OCI-LY7 (cell line): ENCODE results near the gene INSIG1. TPM values are rescaled to one million over a fixed set of nuclear protein-coding genes. Genes with fewer than 3 reads are reported as not detected.

Experiments
- BruUV-seq: library from RNA; stranded (reverse); fragments of 400-500 nt; replicated peaks from 2 replicates; lab custom pipeline; 2021; lab: Mats Ljungman, UMichigan
- CTCF ChIA-PET: fragments of 300-600 bp; sonication (Branson Sonifier 250); formaldehyde crosslinking; loops from one replicate; lab custom pipeline; 2022; ENCODE audit warnings: antibody characterized with exemption; ENCODE audit not compliant: unreplicated experiment; lab: Charles Lee
- POLR2A ChIA-PET: fragments of 300-600 bp; sonication (Branson Sonifier 250); formaldehyde crosslinking; loops from one replicate; lab custom pipeline; 2022; ENCODE audit warnings: antibody characterized with exemption; lab: Charles Lee
- DNase-seq: peaks from one replicate; pipeline ENCODE4 v3.0.0-alpha.2; 2015; ENCODE audit warnings: low spot score
- H2AFZ ChIP-seq: fragments of 200-600 bp; sonication (generic), shearing (Covaris generic); 2 replicates; pipeline ENCODE4 v1.6.1; 2014; ENCODE audit warnings: mild to moderate bottlenecking, antibody characterized with exemption, low read length, moderate library complexity
- H3K27ac ChIP-seq: fragments of 200-600 bp; sonication (generic); 2 replicates; pipeline ENCODE4 v1.5.1; 2014; ENCODE audit warnings: mixed run types, low read depth, mild to moderate bottlenecking, moderate library complexity, low read length, inconsistent platforms; ENCODE audit not compliant: poor library complexity, severe bottlenecking
- H3K36me3 ChIP-seq: fragments of 200-600 bp; sonication (generic); 2 replicates; pipeline ENCODE4 v1.6.1; 2014; ENCODE audit warnings: mild to moderate bottlenecking, antibody characterized with exemption, low read length, moderate library complexity, mixed read lengths; ENCODE audit not compliant: insufficient read depth
- H3K4me1 ChIP-seq: fragments of 200-600 bp; sonication (generic); 2 replicates; pipeline ENCODE4 v1.5.1; 2014; ENCODE audit warnings: mild to moderate bottlenecking, low read length; ENCODE audit not compliant: insufficient read depth, poor library complexity, severe bottlenecking
- H3K4me2 ChIP-seq: fragments of 200-600 bp; sonication (generic); 2 replicates; pipeline ENCODE4 v1.6.1; 2014; ENCODE audit warnings: mild to moderate bottlenecking, low read length
- H3K4me3 ChIP-seq: fragments of 200-600 bp; sonication (generic); 2 replicates; pipeline ENCODE4 v1.5.1; 2014; ENCODE audit warnings: mild to moderate bottlenecking, low read depth, low read length; ENCODE audit not compliant: poor library complexity, severe bottlenecking
- H3K79me2 ChIP-seq: fragments of 200-600 bp; sonication (generic); 2 replicates; pipeline ENCODE4 v1.6.1; 2016; ENCODE audit warnings: low read depth, mild to moderate bottlenecking, low read length, moderate library complexity, mixed read lengths; ENCODE audit not compliant: insufficient read depth
- H3K9me2 ChIP-seq: fragments of 200-600 bp; sonication (generic); 2 replicates; pipeline ENCODE4 v1.6.1; 2016; ENCODE audit warnings: mild to moderate bottlenecking, low read length, mixed read lengths; ENCODE audit not compliant: insufficient read depth
- H3K9me3 ChIP-seq: fragments of 200-600 bp; sonication (generic); 2 replicates; pipeline ENCODE4 v1.6.1; 2014; ENCODE audit warnings: mild to moderate bottlenecking, mixed run types, low read length, mixed read lengths
- H4K20me1 ChIP-seq: fragments of 200-600 bp; sonication (generic); 2 replicates; pipeline ENCODE4 v1.6.1; 2014; ENCODE audit warnings: mild to moderate bottlenecking, antibody characterized with exemption, low read length, moderate library complexity, mixed read lengths; ENCODE audit not compliant: insufficient read depth
- EZH2phosphoT487 ChIP-seq: fragments of 200-600 bp; sonication (generic); IDR thresholded peaks from 2 replicates; pipeline ENCODE4 v1.6.1; 2018; ENCODE audit warnings: low read depth, borderline replicate concordance, mild to moderate bottlenecking, mixed run types, antibody characterized with exemption, low read length, moderate library complexity, mixed read lengths
- intact Hi-C: fragments of 100-400 bp; cut with micrococcal nuclease; formaldehyde crosslinking; loops from one replicate; pipeline ENCODE4 v1.10.0; 2022; ENCODE audit not compliant: unreplicated experiment
- total RNA-seq, 2 experiments: library from RNA; depleted of rRNA in 1 of 2; stranded (reverse); fragments of >200 nt in 1 of 2; shearing (Covaris generic) in 1 of 2; gene quantifications; 2 replicates each; pipeline ENCODE4 v1.2.3, GENCODE V29; 2014 to 2022
- TF ChIP-seq, protein P1 (sequence below): fragments of 200-600 bp; sonication (generic); conservative IDR thresholded peaks from 2 replicates; pipeline ENCODE4 v1.5.1; 2014; ENCODE audit warnings: mild to moderate bottlenecking, antibody characterized with exemption, low read length, moderate library complexity, mixed read lengths

Gene INSIG1
- total RNA-seq, 2 experiments from 2014 or later, result 122 to 164 TPM

DNA sequence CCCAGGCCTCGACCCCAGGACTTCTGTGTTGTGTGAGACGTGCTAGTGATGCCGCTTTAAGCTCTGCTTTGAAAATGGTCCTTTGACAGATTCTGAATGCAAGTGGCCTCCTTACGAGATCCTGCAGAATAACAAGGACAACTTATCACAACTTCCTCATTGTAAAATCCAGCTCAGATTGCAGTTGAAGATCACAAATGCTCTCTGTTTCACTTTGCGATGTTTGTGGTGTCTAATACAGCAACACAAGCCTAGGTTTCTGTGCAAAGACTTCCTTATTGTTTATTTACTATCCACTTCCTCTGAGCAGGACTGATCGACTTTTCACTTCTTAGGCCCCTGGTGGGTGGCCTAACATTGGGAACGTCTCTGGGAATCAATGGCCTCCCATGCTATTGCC lies 31.7 kb upstream of the INSIG1 start:
- H4K20me1 ChIP-seq, result no peaks in the 10 kb centered on the region
- H3K9me3 ChIP-seq, result no peaks in the 10 kb centered on the region
- no peak overlapping the region for H3K4me3 ChIP-seq
- no peaks in the 10 kb centered on the region for H3K79me2 ChIP-seq
- ChIA-PET CTCF (no interaction called here), POLR2A (no interaction called here)
- no peak overlapping the region for H2AFZ ChIP-seq
- no peaks in the 10 kb centered on the region for H3K9me2 ChIP-seq
- TF ChIP-seq EZH2phosphoT487, result no peak
- TF ChIP-seq, protein P1, sequence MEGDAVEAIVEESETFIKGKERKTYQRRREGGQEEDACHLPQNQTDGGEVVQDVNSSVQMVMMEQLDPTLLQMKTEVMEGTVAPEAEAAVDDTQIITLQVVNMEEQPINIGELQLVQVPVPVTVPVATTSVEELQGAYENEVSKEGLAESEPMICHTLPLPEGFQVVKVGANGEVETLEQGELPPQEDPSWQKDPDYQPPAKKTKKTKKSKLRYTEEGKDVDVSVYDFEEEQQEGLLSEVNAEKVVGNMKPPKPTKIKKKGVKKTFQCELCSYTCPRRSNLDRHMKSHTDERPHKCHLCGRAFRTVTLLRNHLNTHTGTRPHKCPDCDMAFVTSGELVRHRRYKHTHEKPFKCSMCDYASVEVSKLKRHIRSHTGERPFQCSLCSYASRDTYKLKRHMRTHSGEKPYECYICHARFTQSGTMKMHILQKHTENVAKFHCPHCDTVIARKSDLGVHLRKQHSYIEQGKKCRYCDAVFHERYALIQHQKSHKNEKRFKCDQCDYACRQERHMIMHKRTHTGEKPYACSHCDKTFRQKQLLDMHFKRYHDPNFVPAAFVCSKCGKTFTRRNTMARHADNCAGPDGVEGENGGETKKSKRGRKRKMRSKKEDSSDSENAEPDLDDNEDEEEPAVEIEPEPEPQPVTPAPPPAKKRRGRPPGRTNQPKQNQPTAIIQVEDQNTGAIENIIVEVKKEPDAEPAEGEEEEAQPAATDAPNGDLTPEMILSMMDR, result no peak
- BruUV-seq, result no TSS peak
- intact Hi-C loops, result no loop called here
- no peak overlapping the region for H3K27ac ChIP-seq
- H3K4me2 ChIP-seq, result no peak overlapping the region
- no peak for DNase-seq
- no peaks in the 10 kb centered on the region for H3K36me3 ChIP-seq
- no peaks in the 10 kb centered on the region for H3K4me1 ChIP-seq

DNA sequence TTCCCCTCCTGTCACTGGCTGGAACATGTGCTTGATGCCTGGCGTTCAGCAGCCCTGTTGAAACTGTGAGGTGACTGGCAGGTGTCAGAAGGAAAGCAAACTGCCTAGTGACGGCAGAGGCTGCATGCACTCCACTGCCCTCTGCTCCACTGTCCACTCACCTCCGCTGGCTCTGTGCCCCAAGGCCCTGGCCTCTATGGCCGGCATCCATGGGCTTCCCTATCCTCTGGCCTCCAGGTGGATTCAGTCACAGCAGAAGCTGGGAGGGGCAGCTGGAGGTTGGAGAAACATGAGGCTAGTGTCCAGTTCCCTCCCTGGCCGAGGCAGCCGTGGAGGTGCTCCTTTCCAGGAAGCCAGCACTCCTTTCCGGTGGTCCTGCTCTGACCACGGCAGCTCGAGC lies 31.2 kb upstream of the INSIG1 start:
- H3K79me2 ChIP-seq, result no peaks in the 10 kb centered on the region
- H3K9me3 ChIP-seq, result no peaks in the 10 kb centered on the region
- no peak overlapping the region for H2AFZ ChIP-seq
- CTCF ChIA-PET, result no interaction called here
- POLR2A ChIA-PET, result interaction anchor here (0.7 kb wide), 1 partner anchor 38 kb away, joined by 3 read pairs; no protein-coding TSS in a partner anchor
- H3K36me3 ChIP-seq, result no peaks in the 10 kb centered on the region
- intact Hi-C loops, result no loop called here
- no peak overlapping the region for H3K4me3 ChIP-seq
- TF ChIP-seq, protein P1, result no peak
- no peak for TF ChIP-seq EZH2phosphoT487
- DNase-seq, result no peak
- H3K4me2 ChIP-seq, result no peak overlapping the region
- H3K4me1 ChIP-seq, result no peaks in the 10 kb centered on the region
- no peaks in the 10 kb centered on the region for H3K9me2 ChIP-seq
- BruUV-seq, result no TSS peak
- H4K20me1 ChIP-seq, result no peaks in the 10 kb centered on the region
- H3K27ac ChIP-seq, result no peak overlapping the region

DNA sequence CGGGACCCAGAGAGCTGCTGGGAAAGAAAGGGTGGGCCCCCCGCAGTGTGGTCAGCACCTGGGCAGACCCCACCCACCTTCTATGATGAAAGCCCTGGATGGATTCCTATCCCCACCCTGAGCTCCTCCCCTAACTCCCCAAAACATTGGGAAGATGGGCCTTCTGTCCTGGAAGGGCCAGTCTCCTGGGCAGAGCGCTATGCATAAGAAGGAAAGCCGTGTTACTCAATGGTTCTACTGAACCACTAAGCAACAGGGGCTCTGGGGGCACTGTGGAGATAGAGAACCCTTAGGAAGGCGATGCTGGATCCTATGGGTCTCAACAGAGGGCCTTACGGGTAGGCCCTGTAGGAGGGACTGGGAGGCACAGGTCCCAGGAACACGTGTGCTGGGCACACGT lies 30.7 kb upstream of the INSIG1 start:
- Histone ChIP-seq H3K4me1 (no peaks in the 10 kb centered on the region), H3K4me3 (no peak overlapping the region), H3K4me2 (no peak overlapping the region), H3K9me3 (no peaks in the 10 kb centered on the region), H3K27ac (no peak overlapping the region), H2AFZ (no peak overlapping the region), H3K79me2 (no peaks in the 10 kb centered on the region), H3K36me3 (no peaks in the 10 kb centered on the region), H4K20me1 (no peaks in the 10 kb centered on the region), H3K9me2 (no peaks in the 10 kb centered on the region)
- no TSS peak for BruUV-seq
- ChIA-PET CTCF (no interaction called here), POLR2A (interaction anchor here (0.7 kb wide), 1 partner anchor 39 kb away, joined by 3 read pairs; no protein-coding TSS in a partner anchor)
- no peak for DNase-seq
- intact Hi-C loops, result no loop called here
- TF ChIP-seq EZH2phosphoT487, result no peak
- TF ChIP-seq, protein P1, result no peak
